HFF-Myc (cell line): Measurements from ENCODE around the gene CLUH.
"Not testable (repeated sequence)": the region's sequence is repeated elsewhere in the genome, so short reads cannot be mapped to it uniquely, and the experiment has no call there.

Source experiments
- DNase-seq: peaks from one replicate; pipeline ENCODE4 v3.0.0-alpha.2; 2011; ENCODE audit warnings: low read depth; ENCODE audit errors: extremely low read depth
- H3K4me3 ChIP-seq: replicated peaks from 2 replicates; pipeline ENCODE4 v1.5.1; 2011; ENCODE audit warnings: low read depth, mild to moderate bottlenecking, control low read depth, low read length
- CTCF ChIP-seq: IDR thresholded peaks from 2 replicates; pipeline ENCODE4 v1.5.1; 2012; ENCODE audit warnings: mild to moderate bottlenecking, low read depth, low read length, control low read depth; ENCODE audit errors: missing control alignments

The CLUH gene

GRCh38 chr17:2672026-2672425 lies 39.5 kb downstream of the CLUH start:
- H3K4me3 ChIP-seq: no peak overlapping the region
- TF ChIP-seq CTCF: no peak

GRCh38 chr17:2660410-2660809 lies 51.2 kb downstream of the CLUH start:
- not testable (repeated sequence) for DNase-seq

More at GRCh38 chr17:2672026-2672425, 39.5 kb downstream of the CLUH start:
- no peak for DNase-seq

GRCh38 chr17:2659337-2659736 lies 52.2 kb downstream of the CLUH start:
- not testable (repeated sequence) for DNase-seq, H3K4me3 ChIP-seq

More at GRCh38 chr17:2660410-2660809, 51.2 kb downstream of the CLUH start:
- H3K4me3 ChIP-seq: not testable (repeated sequence)

GRCh38 chr17:2656283-2656682 lies 55.3 kb downstream of the CLUH start:
- no peak overlapping the region for H3K4me3 ChIP-seq
- TF ChIP-seq CTCF: no peak
- no peak for DNase-seq

DNA sequence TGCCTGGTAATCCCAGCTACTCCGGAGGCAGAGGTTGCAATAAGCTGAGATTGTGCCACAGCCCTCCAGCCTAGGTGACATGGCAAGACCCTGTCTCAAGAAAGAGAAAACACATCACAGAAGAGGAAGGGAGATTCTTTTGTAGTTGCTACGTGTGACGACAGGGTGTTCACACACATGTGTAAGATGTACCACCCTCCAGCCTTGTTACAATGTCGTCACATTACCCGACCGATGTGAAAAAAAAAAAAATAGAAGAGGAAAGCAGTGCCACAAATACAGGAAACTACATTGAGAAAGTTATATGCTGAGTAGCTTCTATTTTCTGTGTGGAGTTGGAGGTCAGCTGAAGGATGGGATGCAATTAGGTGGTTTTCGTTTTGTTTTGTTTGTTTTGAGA lies 56.0 kb downstream of the CLUH start:
- no peak overlapping the region for H3K4me3 ChIP-seq
- no peak for TF ChIP-seq CTCF
- DNase-seq: no peak

DNA sequence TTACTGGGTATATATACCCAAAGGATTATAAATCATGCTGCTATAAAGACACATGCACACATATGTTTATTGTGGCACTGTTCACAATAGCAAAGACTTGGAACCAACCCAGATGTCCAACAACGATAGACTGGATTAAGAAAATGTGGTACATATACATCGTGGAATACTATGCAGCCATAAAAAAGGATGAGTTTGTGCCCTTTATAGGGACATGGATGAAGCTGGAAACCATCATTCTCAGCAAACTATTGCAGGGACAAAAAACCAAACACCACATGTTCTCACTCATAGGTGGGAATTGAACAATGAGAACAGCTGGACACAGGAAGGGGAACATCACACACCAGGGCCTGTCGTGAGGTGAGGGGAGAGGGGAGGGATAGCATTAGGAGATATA lies 58.7 kb downstream of the CLUH start:
- not testable (repeated sequence) for H3K4me3 ChIP-seq, DNase-seq

DNA sequence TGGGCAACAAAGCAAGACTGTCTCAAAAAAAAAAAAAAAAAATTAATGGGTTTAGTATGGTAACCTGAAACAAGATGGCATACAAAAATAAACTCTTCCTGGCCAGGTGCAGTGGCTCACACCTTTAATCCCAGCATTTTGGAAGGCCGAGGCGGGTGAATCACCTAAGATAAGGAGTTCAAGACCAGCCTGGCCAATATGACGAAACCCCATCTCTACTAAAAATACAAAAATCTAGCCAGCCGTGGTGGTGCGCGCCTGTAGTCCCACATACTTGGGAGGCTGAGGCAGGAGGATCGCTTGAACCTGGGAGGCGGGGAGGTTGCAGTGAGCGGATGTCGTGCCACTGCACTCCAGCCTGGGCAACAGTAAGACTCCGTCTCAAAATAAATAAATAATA lies 62.4 kb downstream of the CLUH start:
- no peak for DNase-seq
- no peak overlapping the region for H3K4me3 ChIP-seq
- no peak for TF ChIP-seq CTCF

- no peak for DNase-seq
Measured at GRCh38 chr17:2647957-2648356, 63.6 kb downstream of the CLUH start.

More at GRCh38 chr17:2647957-2648356, 63.6 kb downstream of the CLUH start:
- TF ChIP-seq CTCF: no peak
- no peak overlapping the region for H3K4me3 ChIP-seq
